Coronary artery (tissue), 2 donors: ENCODE data around the gene LAGE3.
"Not testable (repeated sequence)": the region's sequence is repeated elsewhere in the genome, so short reads cannot be mapped to it uniquely, and the experiment has no call there.

Experiments used
- DNase-seq: peaks from one replicate; pipeline ENCODE4 v3.0.0-alpha.2; 2017; ENCODE audit warnings: low spot score
- H3K27ac ChIP-seq, 2 donors: fragments of 200-600 bp; sonication (generic); one replicate each; pipeline ENCODE4 v1.5.1; 2016 to 2019
- H3K4me3 ChIP-seq: fragments of 200-600 bp; sonication (generic); 2 replicates; pipeline ENCODE4 v1.5.1; 2016; ENCODE audit warnings: mild to moderate bottlenecking, moderate library complexity
- CTCF ChIP-seq: fragments of 200-600 bp; sonication (generic); IDR thresholded peaks from one replicate; pipeline ENCODE4 v1.5.1; 2019; ENCODE audit warnings: antibody characterized with exemption

The LAGE3 gene

GRCh38 chrX:154508384-154508745 lies 29.3 kb upstream of the LAGE3 start:
- H3K27ac ChIP-seq: no peak overlapping the region
- H3K4me3 ChIP-seq: no peak overlapping the region
- TF ChIP-seq CTCF: no peak
- DNase-seq: no peak

GRCh38 chrX:154507673-154508383 lies 28.7 kb upstream of the LAGE3 start:
- DNase-seq: no peak
- Histone ChIP-seq H3K4me3 (no peak overlapping the region), H3K27ac (no peak overlapping the region)
- no peak for TF ChIP-seq CTCF

GRCh38 chrX:154506483-154507332 lies 27.6 kb upstream of the LAGE3 start:
- Histone ChIP-seq H3K4me3 (no peak overlapping the region), H3K27ac (no peak overlapping the region)
- DNase-seq: no peak
- TF ChIP-seq CTCF: no peak

GRCh38 chrX:154505734-154506133 lies 26.7 kb upstream of the LAGE3 start:
- Histone ChIP-seq H3K27ac (no peak overlapping the region), H3K4me3 (no peak overlapping the region)
- DNase-seq: no peak
- TF ChIP-seq CTCF: no peak

GRCh38 chrX:154502989-154503388 lies 23.9 kb upstream of the LAGE3 start:
- Histone ChIP-seq H3K27ac (no peak overlapping the region), H3K4me3 (no peak overlapping the region)
- DNase-seq: no peak
- TF ChIP-seq CTCF: no peak

- no peak for TF ChIP-seq CTCF
Observed at GRCh38 chrX:154502098-154502497, 23.0 kb upstream of the LAGE3 start.

GRCh38 chrX:154501423-154501822 lies 22.3 kb upstream of the LAGE3 start:
- not testable (repeated sequence) for DNase-seq, H3K4me3 ChIP-seq, H3K27ac ChIP-seq

More at GRCh38 chrX:154502098-154502497, 23.0 kb upstream of the LAGE3 start:
- Histone ChIP-seq H3K27ac (no peak overlapping the region), H3K4me3 (no peak overlapping the region)
- no peak for DNase-seq

GRCh38 chrX:154496591-154497137 lies 17.6 kb upstream of the LAGE3 start:
- H3K27ac ChIP-seq: not testable (repeated sequence)

More at GRCh38 chrX:154496591-154497137, 17.6 kb upstream of the LAGE3 start:
- not testable (repeated sequence) for H3K4me3 ChIP-seq, DNase-seq
